Calu3 (cell line): ENCODE measurements around the gene DLEC1. TPM values are rescaled to one million over a fixed set of nuclear protein-coding genes. Genes with fewer than 3 reads are reported as not detected.
"Not testable (repeated sequence)": the region's sequence is repeated elsewhere in the genome, so short reads cannot be mapped to it uniquely, and the experiment has no call there.

Experiments
- BruUV-seq: library from RNA; stranded (reverse); fragments of 400-500 nt; replicated peaks from 2 replicates; lab custom pipeline; 2021; lab: Mats Ljungman, UMichigan
- CTCF ChIA-PET: fragments of 300-600 bp; sonication (Branson Sonifier 250); formaldehyde crosslinking; loops from one replicate; lab custom pipeline; 2022; ENCODE audit warnings: antibody characterized with exemption; lab: Charles Lee
- DNase-seq: peaks from one replicate; pipeline ENCODE4 v3.0.0; 2022
- H3K27ac Mint-ChIP-seq: one replicate; pipeline ENCODE4 v1.8.0; 2022; ENCODE audit warnings: mixed read lengths; ENCODE audit not compliant: unreplicated experiment
- H3K27me3 Mint-ChIP-seq: one replicate; pipeline ENCODE4 v1.8.0; 2022; ENCODE audit warnings: mixed read lengths; ENCODE audit not compliant: unreplicated experiment
- H3K36me3 Mint-ChIP-seq: one replicate; pipeline ENCODE4 v1.8.0; 2022; ENCODE audit warnings: mild to moderate bottlenecking, moderate library complexity, mixed read lengths; ENCODE audit not compliant: insufficient read depth, unreplicated experiment
- H3K4me1 Mint-ChIP-seq: one replicate; pipeline ENCODE4 v1.8.0; 2022; ENCODE audit warnings: mild to moderate bottlenecking, low read depth, mixed read lengths; ENCODE audit not compliant: unreplicated experiment
- H3K4me3 Mint-ChIP-seq: one replicate; pipeline ENCODE4 v1.8.0; 2022; ENCODE audit warnings: mild to moderate bottlenecking, low read depth, moderate library complexity, mixed read lengths; ENCODE audit not compliant: unreplicated experiment
- H3K9me3 Mint-ChIP-seq: one replicate; pipeline ENCODE4 v1.8.0; 2022; ENCODE audit warnings: low read depth, mixed read lengths; ENCODE audit not compliant: unreplicated experiment
- intact Hi-C: fragments of 100-400 bp; cut with micrococcal nuclease; formaldehyde crosslinking; loops from one replicate; pipeline ENCODE4 v1.10.0; 2022; ENCODE audit not compliant: unreplicated experiment
- total RNA-seq: library from RNA; stranded (reverse); gene quantifications from 2 replicates; pipeline ENCODE4 v1.2.3, GENCODE V29; 2022
- TF ChIP-seq, protein P1 (sequence below): fragments of 200-600 bp; IDR thresholded peaks from one replicate; pipeline ENCODE4 v1.8.0; 2022; ENCODE audit warnings: antibody characterized with exemption; ENCODE audit not compliant: unreplicated experiment

The DLEC1 gene
- total RNA-seq, 1 experiment from 2014 or later, result 0.28 TPM

GRCh38 chr3:38158472-38158871 is 119.5 kb downstream of the DLEC1 start:
- no peak overlapping the region for H3K27ac Mint-ChIP-seq
- BruUV-seq, result no TSS peak
- CTCF ChIA-PET, result interaction anchor here (1.6 kb wide), 1 partner anchor 21 kb away, joined by 4 read pairs; the partner anchor contains the start of gene ACAA1
- H3K4me3 Mint-ChIP-seq, result no peak overlapping the region
- H3K9me3 Mint-ChIP-seq, result no peaks in the 10 kb centered on the region
- H3K4me1 Mint-ChIP-seq, result peaks cover 6% of the 10 kb centered on the region
- peaks cover 5% of the 10 kb centered on the region for H3K36me3 Mint-ChIP-seq
- TF ChIP-seq, protein P1, sequence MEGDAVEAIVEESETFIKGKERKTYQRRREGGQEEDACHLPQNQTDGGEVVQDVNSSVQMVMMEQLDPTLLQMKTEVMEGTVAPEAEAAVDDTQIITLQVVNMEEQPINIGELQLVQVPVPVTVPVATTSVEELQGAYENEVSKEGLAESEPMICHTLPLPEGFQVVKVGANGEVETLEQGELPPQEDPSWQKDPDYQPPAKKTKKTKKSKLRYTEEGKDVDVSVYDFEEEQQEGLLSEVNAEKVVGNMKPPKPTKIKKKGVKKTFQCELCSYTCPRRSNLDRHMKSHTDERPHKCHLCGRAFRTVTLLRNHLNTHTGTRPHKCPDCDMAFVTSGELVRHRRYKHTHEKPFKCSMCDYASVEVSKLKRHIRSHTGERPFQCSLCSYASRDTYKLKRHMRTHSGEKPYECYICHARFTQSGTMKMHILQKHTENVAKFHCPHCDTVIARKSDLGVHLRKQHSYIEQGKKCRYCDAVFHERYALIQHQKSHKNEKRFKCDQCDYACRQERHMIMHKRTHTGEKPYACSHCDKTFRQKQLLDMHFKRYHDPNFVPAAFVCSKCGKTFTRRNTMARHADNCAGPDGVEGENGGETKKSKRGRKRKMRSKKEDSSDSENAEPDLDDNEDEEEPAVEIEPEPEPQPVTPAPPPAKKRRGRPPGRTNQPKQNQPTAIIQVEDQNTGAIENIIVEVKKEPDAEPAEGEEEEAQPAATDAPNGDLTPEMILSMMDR, result no peak
- no peak for DNase-seq
- intact Hi-C loops, result no loop called here
- H3K27me3 Mint-ChIP-seq, result no peaks in the 10 kb centered on the region

GRCh38 chr3:38160704-38161103 is 121.7 kb downstream of the DLEC1 start:
- H3K27ac Mint-ChIP-seq, H3K27me3 Mint-ChIP-seq, intact Hi-C loops, BruUV-seq, H3K9me3 Mint-ChIP-seq, H3K4me3 Mint-ChIP-seq, DNase-seq, H3K4me1 Mint-ChIP-seq, CTCF ChIA-PET: not testable (repeated sequence)
- peaks cover 17% of the 10 kb centered on the region for H3K36me3 Mint-ChIP-seq

- TF ChIP-seq, protein P1, result peak; percentile 30
- Mint-ChIP-seq H3K4me3 (peak overlapping the region; percentile 97), H3K27ac (peak overlapping the region; percentile 95), H3K9me3 (no peaks in the 10 kb centered on the region), H3K4me1 (peaks cover 30% of the 10 kb centered on the region), H3K27me3 (no peaks in the 10 kb centered on the region), H3K36me3 (peaks cover 39% of the 10 kb centered on the region)
- CTCF ChIA-PET, result interaction anchor here (0.7 to 3.2 kb wide), 5 partner anchors 9 to 285 kb away, joined by 3 to 24 read pairs (median 3); partner anchors contain the start of genes ACAA1, MYD88 and PLCD1
- intact Hi-C loops, result no loop called here
- BruUV-seq, result no TSS peak
- peak; percentile 19 for DNase-seq
Measured at GRCh38 chr3:38163117-38163840, 124.3 kb downstream of the DLEC1 start.

DNA sequence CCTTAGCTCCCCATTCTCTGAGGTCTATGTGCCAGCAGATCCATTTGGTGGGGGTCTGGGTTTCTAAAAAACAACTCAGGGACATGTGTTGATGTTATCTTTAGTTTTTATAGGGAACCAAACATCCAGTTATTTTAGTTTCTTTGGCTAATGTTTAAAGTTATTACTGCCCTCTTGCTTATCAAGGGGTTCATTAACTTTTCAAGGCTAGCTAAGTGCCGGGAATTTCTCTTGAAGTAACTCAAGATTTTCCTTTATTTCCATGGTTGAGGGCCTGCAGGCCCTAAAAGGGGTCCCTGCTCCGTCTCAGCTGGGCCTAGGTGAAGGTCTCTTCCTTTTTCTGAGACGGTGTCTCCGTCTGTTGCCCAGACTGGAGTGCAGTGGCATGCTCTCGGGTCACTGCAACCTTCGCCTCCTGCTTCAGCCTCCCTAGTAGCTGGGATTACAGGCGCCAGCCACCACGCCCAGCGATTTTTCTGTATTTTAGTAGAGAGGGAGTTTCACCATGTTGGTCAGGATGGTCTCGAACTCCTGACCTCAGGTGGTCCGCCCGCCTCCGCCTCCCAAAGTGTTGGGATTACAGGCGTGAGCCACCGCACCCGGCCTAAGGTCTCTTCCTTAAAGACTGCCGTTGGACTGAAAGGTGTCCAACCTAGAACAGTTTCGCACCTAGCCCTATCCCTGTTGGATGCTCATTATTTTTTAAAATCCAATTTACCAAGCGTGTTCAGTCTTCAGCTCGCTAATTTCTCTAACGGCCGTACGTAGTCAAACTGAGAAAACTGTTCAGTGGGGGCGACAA is 125.0 kb downstream of the DLEC1 start:
- Mint-ChIP-seq H3K36me3 (peaks cover 39% of the 10 kb centered on the region), H3K27me3 (no peaks in the 10 kb centered on the region), H3K9me3 (no peaks in the 10 kb centered on the region), H3K4me3 (peak overlapping the region; percentile 97), H3K4me1 (peaks cover 37% of the 10 kb centered on the region), H3K27ac (peak overlapping the region; percentile 95)
- CTCF ChIA-PET, result interaction anchor here (0.7 to 3.2 kb wide), 10 partner anchors 10 to 285 kb away, joined by 3 to 24 read pairs (median 4); partner anchors contain the start of genes ACAA1, MYD88 and XYLB
- BruUV-seq, result TSS peak; percentile 96
- intact Hi-C loops, result no loop called here
- DNase-seq, result peak; percentile 32
- TF ChIP-seq, protein P1, result no peak
